HL-60 (cell line): Measurements from ENCODE around the gene MAGI2.

Experiments used
- DNase-seq, 2 experiments: peaks; one replicate each; pipeline ENCODE4 v3.0.0-alpha.2; 2010 to 2020; ENCODE audit warnings: low read depth in 1 of 2, low spot score in 1 of 2
- H3K27ac ChIP-seq: fragments of 250-450 bp; sonication (Bioruptor Pico); replicated peaks from 2 replicates; pipeline ENCODE4 v1.5.1; 2020; ENCODE audit warnings: mild to moderate bottlenecking, moderate library complexity
- H3K27me3 ChIP-seq: fragments of 250-450 bp; sonication (Bioruptor Pico); 2 replicates; pipeline ENCODE4 v1.5.1; 2021; ENCODE audit warnings: mild to moderate bottlenecking, moderate library complexity; ENCODE audit not compliant: insufficient read depth, poor library complexity, severe bottlenecking
- H3K4me3 ChIP-seq: replicated peaks from 2 replicates; pipeline ENCODE4 v1.5.1; 2011; ENCODE audit warnings: mild to moderate bottlenecking, control low read depth, low read length; ENCODE audit not compliant: insufficient read depth
- CTCF ChIP-seq: IDR thresholded peaks from one replicate; pipeline ENCODE4 v1.5.1; 2011; ENCODE audit warnings: low read length, control low read depth, inconsistent platforms; ENCODE audit not compliant: insufficient read depth
- GABPA ChIP-seq: IDR thresholded peaks from 2 replicates; pipeline ENCODE4 v1.6.1; 2012; ENCODE audit warnings: low read depth
- POLR2AphosphoS5 ChIP-seq: IDR thresholded peaks from 2 replicates; pipeline ENCODE4 v1.6.1; 2012; ENCODE audit warnings: low read depth
- REST ChIP-seq: IDR thresholded peaks from 2 replicates; pipeline ENCODE4 v1.6.1; 2012; ENCODE audit warnings: low read depth; ENCODE audit not compliant: insufficient replicate concordance
- SPI1 ChIP-seq: IDR thresholded peaks from 2 replicates; pipeline ENCODE4 v1.6.1; 2012; ENCODE audit warnings: low read depth, mild to moderate bottlenecking, borderline replicate concordance

Gene MAGI2

GRCh38 chr7:78141522-78142281, 1311.8 kb downstream of the MAGI2 start:
- no peak for DNase-seq

GRCh38 chr7:78140109-78140508, 1313.4 kb downstream of the MAGI2 start:
- H3K27me3 ChIP-seq = peaks cover 2% of the 10 kb centered on the region
- TF ChIP-seq GABPA = no peak
- TF ChIP-seq POLR2AphosphoS5 = no peak
- TF ChIP-seq REST = no peak
- TF ChIP-seq SPI1 = no peak
- no peak for TF ChIP-seq CTCF
- H3K4me3 ChIP-seq = no peak overlapping the region

More at GRCh38 chr7:78141522-78142281, 1311.8 kb downstream of the MAGI2 start:
- peaks cover 2% of the 10 kb centered on the region for H3K27me3 ChIP-seq
- no peak for TF ChIP-seq POLR2AphosphoS5
- no peak for TF ChIP-seq GABPA
- no peak for TF ChIP-seq CTCF
- no peak for TF ChIP-seq SPI1
- no peak for TF ChIP-seq REST
- H3K27ac ChIP-seq = no peak overlapping the region
- no peak overlapping the region for H3K4me3 ChIP-seq

GRCh38 chr7:78139335-78139734, 1314.1 kb downstream of the MAGI2 start:
- peaks cover 2% of the 10 kb centered on the region for H3K27me3 ChIP-seq
- TF ChIP-seq GABPA (no peak), REST (no peak), POLR2AphosphoS5 (no peak), SPI1 (no peak), CTCF (no peak)
- no peak for DNase-seq

More at GRCh38 chr7:78140109-78140508, 1313.4 kb downstream of the MAGI2 start:
- no peak overlapping the region for H3K27ac ChIP-seq
- no peak for DNase-seq

More at GRCh38 chr7:78139335-78139734, 1314.1 kb downstream of the MAGI2 start:
- Histone ChIP-seq H3K27ac (no peak overlapping the region), H3K4me3 (no peak overlapping the region)
